Kidney epithelial cell (primary cell): ENCODE measurements around the gene LAMA5. TPM values are rescaled to one million over a fixed set of nuclear protein-coding genes. Genes with fewer than 3 reads are reported as not detected.

Source experiments
- DNase-seq: peaks from one replicate; pipeline ENCODE4 v3.0.0-alpha.2; 2010; ENCODE audit warnings: low read depth
- H3K27me3 ChIP-seq: 2 replicates; pipeline ENCODE4 v1.6.0; 2011; ENCODE audit warnings: low read length; ENCODE audit not compliant: control insufficient read depth, insufficient read depth
- H3K36me3 ChIP-seq: 2 replicates; pipeline ENCODE4 v1.5.1; 2011; ENCODE audit warnings: low read length; ENCODE audit not compliant: control insufficient read depth, insufficient read depth
- H3K4me3 ChIP-seq: 2 replicates; pipeline ENCODE4 v1.5.1; 2011; ENCODE audit warnings: low read depth, mild to moderate bottlenecking, control low read depth, low read length
- total RNA-seq: library from RNA; depleted of rRNA; stranded (reverse); fragments of >200 nt; gene quantifications from 2 replicates; pipeline ENCODE4 v1.2.3, GENCODE V29; 2015
- TF ChIP-seq, protein P1 (sequence below): IDR thresholded peaks from 2 replicates; pipeline ENCODE4 v1.5.1; 2011; ENCODE audit warnings: mild to moderate bottlenecking, moderate library complexity, low read length, control low read depth, inconsistent platforms; ENCODE audit not compliant: insufficient read depth, poor library complexity, severe bottlenecking

The LAMA5 gene
- total RNA-seq, 1 donor from 2014 or later, result 359 TPM

DNA sequence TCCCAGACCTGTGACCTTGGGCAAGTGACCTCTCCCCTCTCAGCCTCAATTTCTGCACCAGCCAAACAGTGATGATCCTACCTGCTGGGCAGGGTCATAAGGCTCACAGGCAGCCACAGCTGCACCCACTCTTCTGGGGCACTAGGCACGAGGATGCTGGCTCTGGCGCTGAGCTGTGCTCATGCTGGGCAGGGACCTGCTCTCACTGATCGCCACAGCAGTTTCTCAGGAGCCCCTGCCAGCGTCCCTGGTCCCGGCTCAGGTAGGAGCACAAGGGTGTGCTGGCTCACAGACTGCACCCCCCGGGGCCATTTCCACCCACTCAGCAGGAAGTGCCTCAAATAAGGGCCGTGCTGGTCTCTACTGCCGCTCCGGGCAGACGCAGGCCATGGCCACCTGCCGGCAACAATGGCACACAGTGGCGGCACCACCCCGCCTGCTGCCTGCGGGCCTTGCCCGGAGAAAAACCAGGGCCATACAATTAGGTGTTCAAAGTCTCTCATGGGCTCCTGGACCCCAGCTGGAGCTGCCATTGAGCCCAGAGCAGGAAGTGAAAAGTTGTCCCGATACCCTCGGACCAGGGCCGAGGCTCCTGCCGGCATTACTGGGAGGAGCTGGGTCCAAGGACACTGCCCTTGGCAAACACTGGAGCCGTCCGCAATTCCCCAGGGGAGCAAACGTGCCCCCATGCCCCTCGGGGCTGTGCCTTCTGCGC, 44.5 kb upstream of the LAMA5 start:
- H3K27me3 ChIP-seq, result peaks cover 27% of the 10 kb centered on the region
- H3K36me3 ChIP-seq, result no peaks in the 10 kb centered on the region

DNA sequence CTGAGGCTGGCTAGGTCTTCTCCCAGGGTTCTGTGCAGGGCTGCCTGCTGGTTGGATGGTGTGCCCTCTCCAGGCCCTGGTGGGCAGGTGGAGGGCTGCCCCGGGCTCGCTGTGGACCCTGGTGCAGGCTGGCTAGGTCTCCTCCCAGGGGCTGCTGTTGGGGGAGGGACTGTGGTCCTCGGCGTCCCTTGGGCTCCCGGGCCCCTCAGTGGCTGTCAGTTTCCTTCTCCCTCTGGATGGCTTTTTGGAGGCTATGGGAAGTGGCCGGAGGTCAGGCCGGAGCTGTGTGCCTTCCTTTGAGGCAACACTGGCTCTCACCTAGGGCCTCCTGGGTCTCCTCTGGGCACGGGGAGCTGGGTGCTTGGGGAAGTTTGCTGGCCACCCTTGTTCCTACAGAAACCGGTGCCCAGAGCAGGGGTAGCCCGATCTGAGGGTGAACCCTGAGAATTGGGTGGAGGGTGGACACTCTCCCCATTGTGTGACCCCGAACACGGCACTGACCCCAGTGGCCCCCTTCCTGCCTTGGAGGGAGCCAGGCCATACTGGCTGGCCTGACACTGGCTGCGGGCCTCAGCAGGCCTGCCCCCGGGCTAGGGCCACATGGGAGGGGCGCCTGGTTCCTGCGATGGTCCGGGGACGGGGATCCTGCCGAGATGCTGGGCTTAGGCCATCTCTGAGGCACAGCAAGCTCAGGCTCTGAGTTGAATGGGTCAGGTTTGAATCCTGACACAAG, 43.8 kb upstream of the LAMA5 start:
- TF ChIP-seq, protein P1, sequence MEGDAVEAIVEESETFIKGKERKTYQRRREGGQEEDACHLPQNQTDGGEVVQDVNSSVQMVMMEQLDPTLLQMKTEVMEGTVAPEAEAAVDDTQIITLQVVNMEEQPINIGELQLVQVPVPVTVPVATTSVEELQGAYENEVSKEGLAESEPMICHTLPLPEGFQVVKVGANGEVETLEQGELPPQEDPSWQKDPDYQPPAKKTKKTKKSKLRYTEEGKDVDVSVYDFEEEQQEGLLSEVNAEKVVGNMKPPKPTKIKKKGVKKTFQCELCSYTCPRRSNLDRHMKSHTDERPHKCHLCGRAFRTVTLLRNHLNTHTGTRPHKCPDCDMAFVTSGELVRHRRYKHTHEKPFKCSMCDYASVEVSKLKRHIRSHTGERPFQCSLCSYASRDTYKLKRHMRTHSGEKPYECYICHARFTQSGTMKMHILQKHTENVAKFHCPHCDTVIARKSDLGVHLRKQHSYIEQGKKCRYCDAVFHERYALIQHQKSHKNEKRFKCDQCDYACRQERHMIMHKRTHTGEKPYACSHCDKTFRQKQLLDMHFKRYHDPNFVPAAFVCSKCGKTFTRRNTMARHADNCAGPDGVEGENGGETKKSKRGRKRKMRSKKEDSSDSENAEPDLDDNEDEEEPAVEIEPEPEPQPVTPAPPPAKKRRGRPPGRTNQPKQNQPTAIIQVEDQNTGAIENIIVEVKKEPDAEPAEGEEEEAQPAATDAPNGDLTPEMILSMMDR, result no peak
- no peak for DNase-seq
- peaks cover 23% of the 10 kb centered on the region for H3K27me3 ChIP-seq

More for the DNA sequence above, 44.5 kb upstream of the LAMA5 start:
- no peak overlapping the region for H3K4me3 ChIP-seq
- TF ChIP-seq, protein P1, result no peak
- DNase-seq, result no peak

DNA sequence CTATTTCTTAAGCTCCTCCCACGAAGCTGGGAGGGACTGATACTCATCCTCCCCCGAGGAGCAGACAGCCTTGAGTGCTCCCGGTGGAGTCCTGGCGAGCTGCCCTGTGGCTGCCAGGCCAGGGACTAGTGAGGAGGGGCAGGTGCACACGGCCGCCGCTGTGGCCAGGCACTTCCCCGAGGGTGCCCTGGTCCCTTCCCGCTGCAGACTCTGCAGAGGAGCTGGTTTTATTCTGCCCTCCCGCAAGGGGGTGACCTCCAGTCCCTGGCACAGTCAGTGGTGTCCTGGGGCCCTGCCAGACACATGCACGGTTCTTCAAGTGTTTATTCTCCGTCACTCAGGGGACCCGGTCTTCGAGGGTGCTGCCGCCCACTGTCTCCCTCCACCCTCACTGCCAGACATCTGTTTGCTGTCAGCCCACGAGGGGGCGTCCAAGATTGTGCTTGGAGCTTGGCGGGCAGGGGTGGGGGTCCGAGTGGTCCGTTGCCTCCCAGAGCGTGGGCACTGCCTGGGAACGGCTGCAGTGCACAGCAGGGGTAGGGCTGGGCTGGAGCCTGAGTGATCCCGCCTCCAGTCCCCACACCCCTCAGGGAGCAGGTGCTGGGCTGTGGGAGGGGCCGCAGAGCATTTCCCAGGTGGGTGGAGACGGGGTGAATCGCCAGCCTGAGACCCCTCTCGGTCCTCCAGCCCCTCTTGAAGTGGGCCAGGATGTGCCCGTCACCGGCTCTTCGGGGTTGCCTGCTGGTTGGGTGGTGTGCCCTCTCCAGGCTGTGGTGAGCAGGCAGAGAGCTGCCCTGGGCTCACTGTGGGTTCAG, 43.0 kb upstream of the LAMA5 start:
- Histone ChIP-seq H3K27me3 (peaks cover 19% of the 10 kb centered on the region), H3K36me3 (no peaks in the 10 kb centered on the region), H3K4me3 (no peak overlapping the region)
- no peak for DNase-seq
- TF ChIP-seq, protein P1, result peak; percentile 70

More for the DNA sequence above, 43.8 kb upstream of the LAMA5 start:
- Histone ChIP-seq H3K36me3 (no peaks in the 10 kb centered on the region), H3K4me3 (no peak overlapping the region)

DNA sequence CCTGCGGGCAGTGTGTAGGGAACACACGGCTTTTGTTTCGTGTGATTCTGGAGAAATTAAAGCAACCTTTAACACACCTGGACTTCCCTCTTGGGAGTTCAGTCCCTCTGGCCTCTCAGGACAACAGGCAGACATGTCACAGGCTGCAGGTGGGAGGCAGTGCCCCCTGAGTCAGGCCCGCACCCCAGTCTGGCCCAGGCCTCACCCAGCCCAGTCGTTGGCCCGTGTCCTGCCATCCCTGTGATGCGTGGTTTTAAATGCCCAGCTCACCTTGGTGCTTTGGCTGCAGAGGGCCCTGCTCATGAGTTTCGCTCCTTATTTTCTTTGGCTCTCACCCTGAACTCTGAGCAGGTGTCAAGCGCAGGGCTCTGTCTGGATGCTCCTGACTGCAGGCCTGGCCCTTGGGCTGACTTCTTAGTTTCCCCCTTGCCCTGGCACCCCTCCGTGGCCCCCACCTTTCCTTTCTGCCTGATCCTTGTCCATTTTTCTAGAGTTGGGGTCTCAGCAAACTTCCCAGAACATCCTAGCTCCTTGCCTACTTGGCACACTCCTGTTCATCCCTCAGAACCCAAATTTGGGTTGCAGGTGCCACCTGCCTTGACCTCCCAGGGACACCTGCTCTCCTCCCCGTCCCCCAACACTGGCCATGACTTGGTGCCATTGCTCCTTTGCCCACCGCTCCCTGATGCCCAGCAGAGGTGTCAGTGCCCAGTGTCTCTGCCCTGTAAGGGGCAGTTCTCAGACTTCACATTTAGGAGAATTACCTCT, 42.2 kb upstream of the LAMA5 start:
- TF ChIP-seq, protein P1, result no peak

DNA sequence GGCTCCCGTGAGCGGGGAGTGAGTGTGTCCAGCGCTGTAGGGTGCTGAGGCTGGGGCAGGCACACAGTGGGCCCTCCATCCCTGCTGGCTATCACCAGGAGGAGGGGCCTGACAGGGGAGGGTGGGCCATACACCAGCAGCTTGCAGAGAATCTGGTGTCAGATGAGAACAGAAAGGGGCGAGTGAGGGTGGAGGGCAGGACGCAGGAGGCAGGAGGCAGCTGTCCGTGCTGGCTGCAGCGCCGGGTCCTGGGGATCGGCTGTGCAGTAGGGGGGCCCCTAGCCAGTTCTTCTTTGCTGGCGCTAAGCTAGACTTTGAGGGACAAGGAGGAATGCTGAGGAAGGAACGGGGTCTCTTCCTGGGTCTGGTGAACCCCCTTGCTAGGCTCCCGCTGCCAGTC, 41.5 kb upstream of the LAMA5 start:
- Histone ChIP-seq H3K36me3 (no peaks in the 10 kb centered on the region), H3K4me3 (no peak overlapping the region), H3K27me3 (peaks cover 16% of the 10 kb centered on the region)
- no peak for DNase-seq
- TF ChIP-seq, protein P1, result no peak

More for the DNA sequence above, 42.2 kb upstream of the LAMA5 start:
- Histone ChIP-seq H3K27me3 (peaks cover 16% of the 10 kb centered on the region), H3K4me3 (no peak overlapping the region), H3K36me3 (no peaks in the 10 kb centered on the region)
- DNase-seq, result no peak
